ENCODE results near the gene MBD3L4. TPM values are rescaled to one million over a fixed set of nuclear protein-coding genes. Genes with fewer than 3 reads are reported as not detected.
"Not testable (repeated sequence)": the region's sequence is repeated elsewhere in the genome, so short reads cannot be mapped to it uniquely, and the experiment has no call there.

Gene MBD3L4
- total and polyA plus RNA-seq, 2 donors: not detected

GRCh38 chr19:7069042-7069903 is 29.3 kb upstream of the MBD3L4 start, which contains the start of gene ZNF557:
Gene ZNF557 (plus strand): TSS chr19:7069703. CDS start chr19:7075075, 5,372 bp downstream.
- under 1% methylated on average over 56 of the region's 56 CpGs for WGBS
- peak within 1 kb of the TSS; percentile 96 for H3K27ac ChIP-seq (ENCODE audit: low read depth in 1 of 2, low read length in 1 of 2)
- H3K9me3 ChIP-seq (ENCODE audit: control insufficient read depth in 2 of 2, insufficient read depth in 1 of 2, low read length in 1 of 2): peaks cover 0 to 11% of the 10 kb centered on the region in 2 donors
- peaks cover 9 to 14% of the 10 kb centered on the region in 2 donors for H3K4me1 ChIP-seq (ENCODE audit: control insufficient read depth in 2 of 2, insufficient read depth in 2 of 2, low read length in 2 of 2)
- H3K36me3 ChIP-seq (ENCODE audit: control insufficient read depth in 2 of 2, insufficient read depth in 2 of 2, low read length in 1 of 2): peaks cover 25 to 31% of the 10 kb centered on the region in 2 donors
- peak; percentile 92 to 99 (median 98) for DNase-seq (ENCODE audit: low read depth in 6 of 9, low spot score in 9 of 9)
- peak within 1 kb of the TSS; percentile 78 to 100 for H3K4me3 ChIP-seq (ENCODE audit: low read length in 2 of 2)
- H3K27me3 ChIP-seq (ENCODE audit: control insufficient read depth in 2 of 2, insufficient read depth in 1 of 2, low read length in 1 of 2): no peaks in the 10 kb centered on the region

GRCh38 chr19:7068599-7068998 is 28.6 kb upstream of the MBD3L4 start:
- Histone ChIP-seq H3K36me3 (ENCODE audit: control insufficient read depth in 2 of 2, insufficient read depth in 2 of 2, low read length in 1 of 2) (peaks cover 19 to 24% of the 10 kb centered on the region in 2 donors), H3K9me3 (ENCODE audit: control insufficient read depth in 2 of 2, insufficient read depth in 1 of 2, low read length in 1 of 2) (peaks cover 0 to 5% of the 10 kb centered on the region in 2 donors), H3K4me3 (ENCODE audit: low read length in 2 of 2) (peak overlapping the region in 1 of 2 donors; percentile 78), H3K27ac (ENCODE audit: low read depth in 1 of 2, low read length in 1 of 2) (peak overlapping the region in 1 of 2 donors; percentile 84), H3K4me1 (ENCODE audit: control insufficient read depth in 2 of 2, insufficient read depth in 2 of 2, low read length in 2 of 2) (peaks cover 9 to 14% of the 10 kb centered on the region in 2 donors), H3K27me3 (ENCODE audit: control insufficient read depth in 2 of 2, insufficient read depth in 1 of 2, low read length in 1 of 2) (no peaks in the 10 kb centered on the region)
- no peak for DNase-seq (ENCODE audit: low read depth in 6 of 9, low spot score in 9 of 9)
- WGBS: 93% methylated on average over 6 of the region's 6 CpGs

DNA sequence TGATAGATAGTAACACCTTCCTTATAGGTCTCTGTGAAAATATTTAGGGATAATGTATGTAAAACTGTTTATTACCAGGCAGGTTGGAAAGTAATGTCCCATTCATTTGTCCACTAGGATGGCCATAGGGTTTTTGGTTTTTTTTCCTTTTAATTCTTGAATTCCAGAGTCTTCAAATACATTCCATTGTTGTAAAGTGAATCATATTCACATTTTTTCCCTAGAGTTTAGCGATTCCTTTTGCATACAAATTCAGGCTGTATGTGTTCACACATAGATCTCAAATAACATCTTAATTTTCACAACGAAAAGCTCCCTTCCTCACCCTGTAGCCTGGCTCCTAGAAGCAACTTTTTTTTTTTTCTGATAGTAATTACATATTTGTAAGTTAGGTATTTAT is 27.7 kb upstream of the MBD3L4 start:
- H3K27ac ChIP-seq (ENCODE audit: low read depth in 1 of 2, low read length in 1 of 2): no peak overlapping the region
- peaks cover 10 to 15% of the 10 kb centered on the region in 2 donors for H3K36me3 ChIP-seq (ENCODE audit: control insufficient read depth in 2 of 2, insufficient read depth in 2 of 2, low read length in 1 of 2)
- H3K4me1 ChIP-seq (ENCODE audit: control insufficient read depth in 2 of 2, insufficient read depth in 2 of 2, low read length in 2 of 2): peaks cover 9 to 14% of the 10 kb centered on the region in 2 donors
- H3K4me3 ChIP-seq (ENCODE audit: low read length in 2 of 2): no peak overlapping the region
- no peak for DNase-seq (ENCODE audit: low read depth in 6 of 9, low spot score in 9 of 9)
- H3K9me3 ChIP-seq (ENCODE audit: control insufficient read depth in 2 of 2, insufficient read depth in 1 of 2, low read length in 1 of 2): peaks cover 0 to 4% of the 10 kb centered on the region in 2 donors
- no peaks in the 10 kb centered on the region for H3K27me3 ChIP-seq (ENCODE audit: control insufficient read depth in 2 of 2, insufficient read depth in 1 of 2, low read length in 1 of 2)
- WGBS: 96% methylated on average over 2 of the region's 2 CpGs

DNA sequence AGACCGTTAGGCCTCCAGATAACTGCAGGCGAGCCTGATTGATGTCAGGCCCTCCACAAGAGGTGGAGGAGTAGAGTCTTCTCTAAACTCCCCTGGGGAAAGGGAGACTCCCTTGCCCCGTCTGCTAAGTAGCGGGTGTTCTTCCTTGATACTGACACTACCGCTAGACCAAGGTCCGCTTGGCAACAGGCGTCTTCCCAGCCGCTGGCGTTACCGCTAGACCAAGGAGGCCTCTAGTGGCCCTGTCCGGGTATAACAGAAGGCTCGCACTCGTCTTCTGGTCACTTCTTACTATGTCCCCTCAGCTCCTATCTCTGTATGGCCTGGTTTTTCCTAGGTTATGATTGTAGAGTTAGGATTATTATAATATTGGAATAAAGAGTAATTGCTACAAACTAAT is 27.1 kb upstream of the MBD3L4 start:
- not testable (repeated sequence) for H3K27me3 ChIP-seq (ENCODE audit: control insufficient read depth in 2 of 2, insufficient read depth in 1 of 2, low read length in 1 of 2); H3K36me3 ChIP-seq (ENCODE audit: control insufficient read depth in 2 of 2, insufficient read depth in 2 of 2, low read length in 1 of 2); H3K4me3 ChIP-seq (ENCODE audit: low read length in 2 of 2); H3K27ac ChIP-seq (ENCODE audit: low read depth in 1 of 2, low read length in 1 of 2); DNase-seq (ENCODE audit: low read depth in 6 of 9, low spot score in 9 of 9); H3K9me3 ChIP-seq (ENCODE audit: control insufficient read depth in 2 of 2, insufficient read depth in 1 of 2, low read length in 1 of 2)
- peaks cover 9 to 14% of the 10 kb centered on the region in 2 donors for H3K4me1 ChIP-seq (ENCODE audit: control insufficient read depth in 2 of 2, insufficient read depth in 2 of 2, low read length in 2 of 2)
- 86% methylated on average over 13 of the region's 13 CpGs for WGBS

GRCh38 chr19:7063764-7064418 is 23.9 kb upstream of the MBD3L4 start:
- no peak overlapping the region for H3K27ac ChIP-seq (ENCODE audit: low read depth in 1 of 2, low read length in 1 of 2)
- H3K4me1 ChIP-seq (ENCODE audit: control insufficient read depth in 2 of 2, insufficient read depth in 2 of 2, low read length in 2 of 2): peaks cover 2 to 3% of the 10 kb centered on the region in 2 donors
- 97% methylated on average over 9 of the region's 9 CpGs for WGBS
- H3K27me3 ChIP-seq (ENCODE audit: control insufficient read depth in 2 of 2, insufficient read depth in 1 of 2, low read length in 1 of 2): no peaks in the 10 kb centered on the region
- no peak overlapping the region for H3K4me3 ChIP-seq (ENCODE audit: low read length in 2 of 2)
- no peaks in the 10 kb centered on the region for H3K36me3 ChIP-seq (ENCODE audit: control insufficient read depth in 2 of 2, insufficient read depth in 2 of 2, low read length in 1 of 2)
- peak in 2 of 9 donors; percentile 24 to 42 for DNase-seq (ENCODE audit: low read depth in 6 of 9, low spot score in 9 of 9)
- H3K9me3 ChIP-seq (ENCODE audit: control insufficient read depth in 2 of 2, insufficient read depth in 1 of 2, low read length in 1 of 2): peaks cover 0 to 4% of the 10 kb centered on the region in 2 donors

DNA sequence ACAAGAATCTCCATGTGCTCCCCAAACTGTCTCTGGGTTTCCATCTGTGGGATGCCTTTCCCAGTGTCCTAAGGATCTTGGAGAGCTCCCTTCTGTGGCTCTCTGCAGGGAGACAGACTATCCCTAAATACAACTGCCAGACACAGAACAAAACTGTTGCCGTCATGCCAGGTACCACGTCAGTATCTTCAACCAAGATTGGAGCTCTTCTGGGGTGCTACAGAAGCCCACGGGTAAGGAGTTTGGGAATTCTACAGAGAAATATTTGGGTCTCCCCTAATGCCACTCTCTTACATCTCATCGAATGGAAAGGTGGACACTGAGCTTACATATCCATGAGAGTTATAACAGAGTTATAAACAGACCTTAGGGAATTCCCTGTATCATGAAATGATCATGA is 23.4 kb upstream of the MBD3L4 start:
- 92% methylated on average over 4 of the region's 4 CpGs for WGBS
- peak in 2 of 9 donors; percentile 37 to 45 for DNase-seq (ENCODE audit: low read depth in 6 of 9, low spot score in 9 of 9)
- Histone ChIP-seq H3K4me1 (ENCODE audit: control insufficient read depth in 2 of 2, insufficient read depth in 2 of 2, low read length in 2 of 2) (no peaks in the 10 kb centered on the region), H3K27me3 (ENCODE audit: control insufficient read depth in 2 of 2, insufficient read depth in 1 of 2, low read length in 1 of 2) (no peaks in the 10 kb centered on the region), H3K27ac (ENCODE audit: low read depth in 1 of 2, low read length in 1 of 2) (no peak overlapping the region), H3K4me3 (ENCODE audit: low read length in 2 of 2) (no peak overlapping the region), H3K36me3 (ENCODE audit: control insufficient read depth in 2 of 2, insufficient read depth in 2 of 2, low read length in 1 of 2) (no peaks in the 10 kb centered on the region), H3K9me3 (ENCODE audit: control insufficient read depth in 2 of 2, insufficient read depth in 1 of 2, low read length in 1 of 2) (peaks cover 0 to 4% of the 10 kb centered on the region in 2 donors)

DNA sequence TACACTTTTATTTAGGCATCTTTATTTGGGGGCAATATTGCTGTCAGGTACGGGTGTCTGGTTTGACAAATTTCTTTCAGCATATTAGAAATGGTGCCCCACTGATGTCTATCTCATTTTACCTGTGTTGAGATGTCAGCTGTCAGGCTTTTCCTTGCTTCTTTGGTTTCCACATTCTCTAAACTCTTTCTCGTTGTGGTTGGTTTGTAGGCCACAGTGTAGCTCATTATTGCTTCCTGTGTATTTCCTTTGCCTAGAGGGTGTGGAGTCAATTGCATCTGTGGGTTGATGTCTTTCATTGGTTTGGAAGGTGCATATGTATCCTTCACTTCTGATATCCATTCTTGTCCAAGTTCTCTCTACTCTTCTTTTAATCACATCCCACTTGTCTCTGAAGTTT is 20.0 kb upstream of the MBD3L4 start:
- not testable (repeated sequence) for H3K4me3 ChIP-seq (ENCODE audit: low read length in 2 of 2); DNase-seq (ENCODE audit: low read depth in 6 of 9, low spot score in 9 of 9); H3K27me3 ChIP-seq (ENCODE audit: control insufficient read depth in 2 of 2, insufficient read depth in 1 of 2, low read length in 1 of 2); H3K27ac ChIP-seq (ENCODE audit: low read depth in 1 of 2, low read length in 1 of 2); H3K9me3 ChIP-seq (ENCODE audit: control insufficient read depth in 2 of 2, insufficient read depth in 1 of 2, low read length in 1 of 2); H3K4me1 ChIP-seq (ENCODE audit: control insufficient read depth in 2 of 2, insufficient read depth in 2 of 2, low read length in 2 of 2); H3K36me3 ChIP-seq (ENCODE audit: control insufficient read depth in 2 of 2, insufficient read depth in 2 of 2, low read length in 1 of 2)
- 3% methylated on average over 1 of the region's 2 CpGs for WGBS

- H3K4me3 ChIP-seq (ENCODE audit: low read length in 2 of 2); H3K27me3 ChIP-seq (ENCODE audit: control insufficient read depth in 2 of 2, insufficient read depth in 1 of 2, low read length in 1 of 2); H3K9me3 ChIP-seq (ENCODE audit: control insufficient read depth in 2 of 2, insufficient read depth in 1 of 2, low read length in 1 of 2); DNase-seq (ENCODE audit: low read depth in 6 of 9, low spot score in 9 of 9); H3K27ac ChIP-seq (ENCODE audit: low read depth in 1 of 2, low read length in 1 of 2); H3K4me1 ChIP-seq (ENCODE audit: control insufficient read depth in 2 of 2, insufficient read depth in 2 of 2, low read length in 2 of 2); H3K36me3 ChIP-seq (ENCODE audit: control insufficient read depth in 2 of 2, insufficient read depth in 2 of 2, low read length in 1 of 2): not testable (repeated sequence)
- WGBS: no CpG with 5 or more reads among the region's 8 CpGs
Observed at GRCh38 chr19:7058576-7058975, 18.6 kb upstream of the MBD3L4 start, which contains the start of gene MBD3L3. Gene MBD3L3 (minus strand): TSS chr19:7058676. CDS start chr19:7058605, 71 bp downstream.

- H3K4me1 ChIP-seq (ENCODE audit: control insufficient read depth in 2 of 2, insufficient read depth in 2 of 2, low read length in 2 of 2); H3K36me3 ChIP-seq (ENCODE audit: control insufficient read depth in 2 of 2, insufficient read depth in 2 of 2, low read length in 1 of 2); H3K27ac ChIP-seq (ENCODE audit: low read depth in 1 of 2, low read length in 1 of 2); DNase-seq (ENCODE audit: low read depth in 6 of 9, low spot score in 9 of 9); H3K4me3 ChIP-seq (ENCODE audit: low read length in 2 of 2); H3K9me3 ChIP-seq (ENCODE audit: control insufficient read depth in 2 of 2, insufficient read depth in 1 of 2, low read length in 1 of 2); H3K27me3 ChIP-seq (ENCODE audit: control insufficient read depth in 2 of 2, insufficient read depth in 1 of 2, low read length in 1 of 2): not testable (repeated sequence)
- 91% methylated on average over 8 of the region's 16 CpGs for WGBS
Observed at GRCh38 chr19:7056371-7056770, 16.4 kb upstream of the MBD3L4 start.

Data from thymus (tissue), 11 donors.